Measurements from ENCODE around the gene ARTN. TPM values are rescaled to one million over a fixed set of nuclear protein-coding genes. Genes with fewer than 3 reads are reported as not detected.

ARTN gene
- total RNA-seq, 2 experiments from 2014 or later, result 0.26 to 0.48 TPM

DNA sequence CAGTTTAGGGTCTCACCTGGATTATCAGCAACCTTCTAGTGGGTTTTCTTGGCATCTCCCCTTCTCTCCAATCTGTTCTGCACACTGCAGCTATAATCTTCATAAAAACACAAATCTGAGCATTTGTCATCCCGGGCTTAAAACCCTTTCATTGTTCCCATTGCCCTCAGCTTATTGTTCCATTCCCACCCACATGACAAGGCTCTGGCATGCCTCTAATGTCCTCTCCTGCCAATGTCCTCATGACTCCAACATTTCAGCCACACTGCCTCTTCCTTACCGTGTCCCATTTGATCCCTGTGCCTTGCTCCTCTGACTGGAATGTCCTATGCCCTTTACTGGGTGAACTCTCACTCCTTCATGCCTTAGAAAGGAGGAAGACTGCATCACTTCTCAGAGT is 28.7 kb downstream of the ARTN start:
- Mint-ChIP-seq H3K36me3 (ENCODE audit: low read depth) (peaks cover 6% of the 10 kb centered on the region), H3K4me3 (no peak overlapping the region), H3K9me3 (ENCODE audit: low read depth) (no peaks in the 10 kb centered on the region), H3K27me3 (no peaks in the 10 kb centered on the region), H3K27ac (no peak overlapping the region), H3K4me1 (no peaks in the 10 kb centered on the region)
- ATAC-seq, result no peak
- intact Hi-C loops (cut with DNase I, micrococcal nuclease), result no loop called here
- DNase-seq, result no peak
- ChIA-PET CTCF (interaction anchor here (0.6 kb wide), 1 partner anchor 1020 kb away, joined by 3 read pairs; no protein-coding TSS in a partner anchor), POLR2A (no interaction called here)

DNA sequence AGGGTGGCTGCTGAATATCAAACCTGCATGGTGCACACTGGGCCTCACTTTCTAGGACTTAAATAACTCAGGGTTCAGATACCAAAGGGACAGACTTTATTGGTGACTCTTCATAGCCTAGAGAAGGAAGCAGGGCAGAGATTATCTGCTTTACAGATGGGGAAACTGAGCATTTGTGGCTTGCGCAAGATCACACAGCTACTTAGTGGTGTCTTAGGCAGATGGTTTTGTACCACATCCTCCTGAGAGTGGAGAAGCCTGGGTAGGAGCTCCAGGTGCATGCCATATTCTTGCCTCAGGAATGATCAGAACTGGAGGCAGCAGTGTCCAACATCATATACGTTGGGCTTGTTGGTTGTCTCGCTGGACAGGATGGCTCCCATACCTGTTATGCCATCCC is 29.4 kb downstream of the ARTN start:
- DNase-seq (no peak), ATAC-seq (no peak)
- Mint-ChIP-seq H3K27me3 (no peaks in the 10 kb centered on the region), H3K4me3 (no peak overlapping the region), H3K36me3 (ENCODE audit: low read depth) (peaks cover 6% of the 10 kb centered on the region), H3K9me3 (ENCODE audit: low read depth) (no peaks in the 10 kb centered on the region), H3K27ac (no peak overlapping the region), H3K4me1 (no peaks in the 10 kb centered on the region)
- intact Hi-C loops (cut with DNase I, micrococcal nuclease), result no loop called here
- CTCF ChIA-PET, result no interaction called here
- POLR2A ChIA-PET, result no interaction called here

DNA sequence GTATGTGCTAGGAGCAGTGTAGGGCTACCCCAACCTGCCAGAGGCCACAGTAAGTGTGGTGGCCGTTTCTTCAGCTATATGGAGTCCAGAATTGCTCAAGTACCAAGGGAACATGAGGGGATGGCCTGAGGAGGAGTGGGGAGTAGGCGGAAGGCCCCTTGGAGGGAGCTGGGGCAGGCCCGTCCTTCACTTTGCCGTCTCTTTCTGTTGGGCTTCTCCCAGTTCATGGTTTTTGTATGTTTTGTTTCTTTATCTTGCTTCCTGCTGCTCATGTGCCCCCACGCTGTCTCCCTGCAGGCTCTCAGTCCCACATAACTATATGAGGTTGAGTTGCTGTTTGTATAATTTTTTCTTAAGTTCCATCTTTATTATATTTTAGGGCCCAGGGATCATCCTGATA is 30.3 kb downstream of the ARTN start:
- Mint-ChIP-seq H3K9me3 (ENCODE audit: low read depth) (no peaks in the 10 kb centered on the region), H3K4me1 (no peaks in the 10 kb centered on the region), H3K4me3 (no peak overlapping the region), H3K27ac (no peak overlapping the region), H3K36me3 (ENCODE audit: low read depth) (peaks cover 2% of the 10 kb centered on the region), H3K27me3 (no peaks in the 10 kb centered on the region)
- ChIA-PET CTCF (interaction anchor here (0.6 kb wide), 1 partner anchor 39 kb away, joined by 3 read pairs; no protein-coding TSS in a partner anchor), POLR2A (interaction anchor here (0.6 kb wide), 1 partner anchor 11 kb away, joined by 3 read pairs; the partner anchor contains the start of gene ATP6V0B)
- ATAC-seq (no peak), DNase-seq (no peak)
- intact Hi-C loops (cut with DNase I, micrococcal nuclease), result no loop called here

DNA sequence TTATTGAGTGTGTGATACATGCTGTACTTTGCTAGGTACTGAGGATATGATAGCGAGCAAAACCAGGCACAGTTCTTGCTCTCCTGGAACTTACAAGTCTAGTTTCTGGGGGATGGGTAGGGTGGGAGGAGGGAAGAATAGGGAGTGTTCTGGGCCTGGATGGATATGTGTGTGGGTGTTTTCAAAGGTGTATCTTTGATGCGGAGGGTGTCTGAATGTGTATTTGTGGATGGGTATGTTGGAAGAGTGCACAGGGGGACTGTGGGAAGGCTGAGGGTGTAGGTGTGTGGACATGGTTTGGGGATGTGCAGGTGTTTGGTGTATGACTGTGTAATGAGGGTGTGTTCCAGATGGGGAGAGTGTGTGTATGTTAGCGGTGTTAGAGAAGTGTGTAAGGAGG is 31.7 kb downstream of the ARTN start:
- peaks cover 6% of the 10 kb centered on the region for H3K4me1 Mint-ChIP-seq
- no peaks in the 10 kb centered on the region for H3K9me3 Mint-ChIP-seq (ENCODE audit: low read depth)
- intact Hi-C loops (cut with DNase I, micrococcal nuclease), result no loop called here
- peaks cover 5% of the 10 kb centered on the region for H3K36me3 Mint-ChIP-seq (ENCODE audit: low read depth)
- H3K27ac Mint-ChIP-seq, result no peak overlapping the region
- CTCF ChIA-PET, result no interaction called here
- POLR2A ChIA-PET, result no interaction called here
- ATAC-seq (no peak), DNase-seq (no peak)
- H3K4me3 Mint-ChIP-seq, result no peak overlapping the region
- no peaks in the 10 kb centered on the region for H3K27me3 Mint-ChIP-seq

DNA sequence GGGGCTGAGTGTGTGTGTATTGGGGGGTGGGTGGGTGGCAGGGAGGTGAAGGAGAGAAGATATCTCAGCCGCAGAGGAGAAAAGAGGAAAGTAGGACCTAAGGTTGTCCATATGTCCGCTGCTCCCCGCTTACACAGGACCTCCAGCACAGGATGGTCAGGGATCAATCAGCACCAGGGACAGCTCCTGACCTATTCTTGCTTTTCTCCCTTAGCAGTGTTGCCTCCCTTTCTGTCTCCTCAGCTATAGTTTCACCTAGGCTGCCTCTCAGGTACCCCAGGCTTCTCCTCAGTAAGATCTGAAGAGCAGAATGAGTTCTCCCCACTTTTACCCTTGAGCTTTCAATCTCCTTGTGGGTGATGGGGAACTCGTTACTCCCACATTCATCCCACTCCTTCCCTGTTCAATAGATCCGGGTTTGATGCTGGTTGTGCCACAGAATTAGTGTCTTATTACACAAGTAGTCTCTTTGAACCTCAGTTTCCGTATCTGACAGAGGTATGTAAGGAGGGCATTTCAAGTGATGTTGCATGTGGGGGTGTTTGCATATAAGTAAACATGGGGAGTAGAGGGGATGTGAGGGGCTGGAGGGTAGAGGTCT is 34.8 kb downstream of the ARTN start:
- Mint-ChIP-seq H3K27ac (no peak overlapping the region), H3K4me3 (no peak overlapping the region), H3K36me3 (ENCODE audit: low read depth) (peaks cover 23% of the 10 kb centered on the region), H3K27me3 (no peaks in the 10 kb centered on the region), H3K4me1 (peaks cover 15% of the 10 kb centered on the region), H3K9me3 (ENCODE audit: low read depth) (no peaks in the 10 kb centered on the region)
- ChIA-PET POLR2A (no interaction called here), CTCF (interaction anchor here (0.5 to 1.8 kb wide), 2 partner anchors 22 to 839 kb away, joined by 3 to 5 read pairs; partner anchors contain the start of genes DYNLT4 and IPO13)
- DNase-seq (peak; percentile 53), ATAC-seq (no peak)
- intact Hi-C loops (cut with DNase I, micrococcal nuclease), result no loop called here

DNA sequence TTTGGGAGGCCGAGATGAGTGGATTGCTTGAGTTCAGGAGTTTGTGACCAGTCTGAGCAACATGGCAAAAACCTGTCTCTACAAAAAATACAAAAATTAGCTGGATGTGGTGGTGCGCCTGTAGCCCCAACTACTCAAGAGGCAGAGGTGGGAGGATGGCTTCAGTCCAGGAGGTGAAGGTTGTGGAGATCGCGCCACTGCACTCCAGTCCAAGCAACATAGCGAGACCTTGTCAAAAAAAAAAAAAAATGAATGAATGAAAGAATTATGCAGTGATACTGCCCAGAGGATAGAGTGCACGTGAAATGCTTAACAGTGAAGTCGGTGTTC is 35.8 kb downstream of the ARTN start:
- H3K27ac Mint-ChIP-seq, result no peak overlapping the region
- DNase-seq (no peak), ATAC-seq (no peak)
- peaks cover 24% of the 10 kb centered on the region for H3K4me1 Mint-ChIP-seq
- peak overlapping the region; percentile 86 for H3K4me3 Mint-ChIP-seq
- no peaks in the 10 kb centered on the region for H3K27me3 Mint-ChIP-seq
- intact Hi-C loops (cut with DNase I, micrococcal nuclease), result loop anchor here (1.0 kb wide), 4 partner anchors 23 to 705 kb away; partner anchors contain the start of genes IPO13 (in 2 of the 2), ARMH1 (in 1 of the 2), ERI3 (in 1 of the 2) and TMEM53 (in 1 of the 2)
- H3K36me3 Mint-ChIP-seq (ENCODE audit: low read depth), result peaks cover 30% of the 10 kb centered on the region
- CTCF ChIA-PET, result interaction anchor here (1.0 to 1.8 kb wide), 2 partner anchors 23 to 79 kb away, joined by 3 to 5 read pairs; partner anchors contain the start of gene IPO13
- no peaks in the 10 kb centered on the region for H3K9me3 Mint-ChIP-seq (ENCODE audit: low read depth)
- POLR2A ChIA-PET, result interaction anchor here (0.6 kb wide), 1 partner anchor 74 kb away, joined by 3 read pairs; no protein-coding TSS in a partner anchor

DNA sequence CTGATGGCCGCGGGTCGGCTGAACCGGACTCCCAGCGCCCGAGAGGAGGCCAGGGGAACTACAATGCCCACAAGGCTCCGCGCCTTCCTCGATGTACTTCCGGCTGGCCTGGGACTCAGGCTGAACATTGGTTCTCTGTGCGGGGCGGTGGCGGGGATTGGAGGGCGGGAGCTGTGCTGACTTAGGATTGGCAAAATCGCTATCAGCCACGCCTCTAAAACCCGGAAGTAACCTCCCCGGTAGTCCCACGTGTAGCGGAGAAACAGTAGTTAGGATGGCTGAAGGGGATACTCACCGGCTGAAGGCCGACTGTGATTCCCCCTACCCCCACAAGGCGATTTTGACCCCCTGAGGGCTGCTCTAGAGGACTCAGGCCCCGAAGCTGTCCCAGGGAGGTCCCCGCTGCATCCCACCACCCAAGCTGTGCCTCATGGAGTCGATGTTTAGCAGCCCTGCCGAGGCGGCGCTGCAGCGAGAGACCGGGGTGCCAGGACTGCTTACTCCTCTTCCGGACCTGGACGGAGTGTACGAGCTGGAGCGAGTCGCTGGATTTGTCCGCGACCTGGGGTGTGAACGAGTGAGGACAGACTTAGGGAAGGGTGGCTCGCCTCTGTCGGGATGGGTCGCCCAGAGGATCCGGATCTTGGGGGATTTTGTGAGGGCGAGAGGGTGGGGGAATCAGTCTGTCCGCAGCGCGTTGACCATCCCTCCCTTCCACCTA is 36.3 kb downstream of the ARTN start, which contains the start of gene DPH2:
DPH2 (plus strand) TSS at position 265 of the 721 bp plus-strand sequence; CDS start at position 431, 166 bp downstream.
- ChIA-PET CTCF (interaction anchor here (0.6 to 1.8 kb wide), 4 partner anchors 24 to 263 kb away, joined by 3 to 5 read pairs (median 4); partner anchors contain the start of gene IPO13), POLR2A (interaction anchor here (0.6 kb wide), 1 partner anchor 74 kb away, joined by 3 read pairs; no protein-coding TSS in a partner anchor)
- Mint-ChIP-seq H3K36me3 (ENCODE audit: low read depth) (peaks cover 30% of the 10 kb centered on the region), H3K4me3 (peak within 1 kb of the TSS; percentile 86), H3K9me3 (ENCODE audit: low read depth) (no peaks in the 10 kb centered on the region), H3K27ac (peak within 1 kb of the TSS; percentile 66), H3K4me1 (peaks cover 24% of the 10 kb centered on the region), H3K27me3 (no peaks in the 10 kb centered on the region)
- DNase-seq (peak; percentile 98), ATAC-seq (peak; percentile 93)
- intact Hi-C loops (cut with DNase I, micrococcal nuclease), result loop anchor here (1.0 to 5.0 kb wide), 9 partner anchors 24 to 1522 kb away; partner anchors contain the start of genes IPO13 (in 2 of the 2), ARMH1 (in 1 of the 2), ELOVL1 (in 1 of the 2) and ERI3 (in 1 of the 2)

DNA sequence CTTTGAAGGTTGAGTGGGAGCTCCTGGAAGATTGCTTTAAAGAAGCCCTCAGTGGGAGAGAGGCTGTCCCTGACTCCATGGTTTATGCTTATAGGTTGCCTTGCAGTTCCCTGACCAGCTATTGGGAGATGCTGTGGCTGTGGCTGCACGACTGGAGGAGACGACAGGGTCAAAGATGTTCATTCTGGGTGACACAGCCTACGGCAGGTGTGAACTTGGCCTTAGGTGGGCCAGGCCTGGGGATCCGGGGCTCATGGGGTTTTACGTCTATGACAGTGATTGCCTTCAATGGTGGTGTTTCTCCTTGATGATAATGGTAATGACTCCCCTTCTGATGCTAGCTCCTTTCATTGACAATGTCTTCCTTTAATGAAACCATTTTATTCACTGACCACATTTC is 36.9 kb downstream of the ARTN start:
- H3K9me3 Mint-ChIP-seq (ENCODE audit: low read depth), result no peaks in the 10 kb centered on the region
- DNase-seq (no peak), ATAC-seq (no peak)
- H3K27me3 Mint-ChIP-seq, result no peaks in the 10 kb centered on the region
- POLR2A ChIA-PET, result no interaction called here
- CTCF ChIA-PET, result interaction anchor here (0.6 to 1.1 kb wide), 4 partner anchors 23 to 264 kb away, joined by 4 to 5 read pairs (median 4); no protein-coding TSS in a partner anchor
- H3K4me3 Mint-ChIP-seq, result peak overlapping the region; percentile 86
- peaks cover 30% of the 10 kb centered on the region for H3K36me3 Mint-ChIP-seq (ENCODE audit: low read depth)
- intact Hi-C loops (cut with DNase I, micrococcal nuclease), result loop anchor here (5.0 kb wide), 5 partner anchors 323 to 1522 kb away; partner anchors contain the start of genes ELOVL1 (in 1 of the 2), MED8 (in 1 of the 2), SZT2 (in 1 of the 2) and TESK2 (in 1 of the 2)
- peak overlapping the region; percentile 66 for H3K27ac Mint-ChIP-seq
- peaks cover 24% of the 10 kb centered on the region for H3K4me1 Mint-ChIP-seq

DNA sequence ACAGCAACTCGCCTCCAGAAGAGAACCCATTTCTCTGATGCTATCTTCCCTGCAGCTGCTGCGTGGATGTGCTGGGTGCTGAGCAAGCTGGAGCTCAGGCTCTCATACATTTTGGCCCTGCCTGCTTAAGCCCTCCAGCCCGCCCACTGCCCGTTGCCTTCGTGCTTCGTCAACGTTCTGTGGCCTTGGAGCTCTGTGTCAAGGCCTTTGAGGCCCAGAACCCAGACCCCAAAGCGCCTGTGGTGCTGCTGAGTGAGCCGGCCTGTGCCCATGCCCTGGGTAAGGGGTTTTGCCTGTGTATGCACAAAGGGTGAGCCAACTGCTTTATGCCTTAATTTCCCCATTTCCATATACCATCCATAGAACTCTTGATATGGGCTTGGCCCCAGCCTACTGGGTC is 37.3 kb downstream of the ARTN start:
- Mint-ChIP-seq H3K4me3 (peak overlapping the region; percentile 86), H3K4me1 (peaks cover 26% of the 10 kb centered on the region), H3K9me3 (ENCODE audit: low read depth) (no peaks in the 10 kb centered on the region), H3K27ac (peak overlapping the region; percentile 66), H3K36me3 (ENCODE audit: low read depth) (peaks cover 30% of the 10 kb centered on the region), H3K27me3 (no peaks in the 10 kb centered on the region)
- DNase-seq, result no peak
- POLR2A ChIA-PET, result no interaction called here
- ATAC-seq, result no peak
- intact Hi-C loops (cut with DNase I, micrococcal nuclease), result loop anchor here (5.0 kb wide), 5 partner anchors 324 to 1521 kb away; partner anchors contain the start of genes ELOVL1 (in 1 of the 2), MED8 (in 1 of the 2), SZT2 (in 1 of the 2) and TESK2 (in 1 of the 2)
- CTCF ChIA-PET, result interaction anchor here (0.6 to 1.1 kb wide), 3 partner anchors 24 to 208 kb away, joined by 4 to 5 read pairs (median 5); no protein-coding TSS in a partner anchor

DNA sequence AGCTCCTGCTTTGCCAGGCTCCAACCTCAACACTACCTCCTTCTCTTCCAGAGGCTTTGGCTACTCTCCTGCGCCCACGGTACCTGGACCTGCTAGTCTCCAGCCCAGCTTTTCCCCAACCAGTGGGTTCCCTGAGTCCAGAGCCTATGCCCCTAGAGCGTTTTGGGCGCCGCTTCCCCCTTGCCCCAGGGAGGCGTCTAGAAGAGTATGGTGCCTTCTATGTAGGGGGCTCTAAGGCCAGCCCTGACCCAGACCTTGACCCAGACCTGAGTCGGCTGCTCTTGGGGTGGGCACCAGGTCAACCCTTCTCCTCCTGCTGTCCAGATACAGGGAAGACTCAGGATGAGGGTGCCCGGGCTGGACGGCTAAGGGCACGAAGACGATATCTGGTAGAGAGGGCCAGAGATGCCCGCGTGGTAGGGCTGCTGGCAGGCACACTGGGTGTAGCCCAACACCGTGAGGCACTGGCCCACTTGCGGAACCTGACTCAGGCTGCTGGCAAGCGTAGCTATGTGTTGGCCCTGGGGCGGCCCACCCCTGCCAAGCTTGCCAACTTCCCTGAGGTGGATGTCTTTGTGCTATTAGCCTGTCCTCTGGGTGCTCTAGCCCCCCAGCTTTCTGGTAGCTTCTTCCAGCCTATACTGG is 37.9 kb downstream of the ARTN start:
- Mint-ChIP-seq H3K36me3 (ENCODE audit: low read depth) (peaks cover 35% of the 10 kb centered on the region), H3K27ac (no peak overlapping the region), H3K9me3 (ENCODE audit: low read depth) (no peaks in the 10 kb centered on the region), H3K4me1 (peaks cover 32% of the 10 kb centered on the region), H3K27me3 (no peaks in the 10 kb centered on the region), H3K4me3 (peak overlapping the region; percentile 86)
- intact Hi-C loops (cut with DNase I, micrococcal nuclease), result loop anchor here (5.0 kb wide), 5 partner anchors 324 to 1521 kb away; partner anchors contain the start of genes ELOVL1 (in 1 of the 2), MED8 (in 1 of the 2), SZT2 (in 1 of the 2) and TESK2 (in 1 of the 2)
- ChIA-PET CTCF (interaction anchor here (0.8 to 1.1 kb wide), 2 partner anchors 24 to 208 kb away, joined by 4 to 5 read pairs; no protein-coding TSS in a partner anchor), POLR2A (interaction anchor here (1.3 kb wide), 1 partner anchor 24 kb away, joined by 5 read pairs; no protein-coding TSS in a partner anchor)
- no peak for DNase-seq
- ATAC-seq, result no peak
